Esophagus (tissue), 2 donors: ENCODE results near the gene NAXE. TPM values are rescaled to one million over a fixed set of nuclear protein-coding genes. Genes with fewer than 3 reads are reported as not detected.
"Not testable (repeated sequence)": the region's sequence is repeated elsewhere in the genome, so short reads cannot be mapped to it uniquely, and the experiment has no call there.

Experiments used
- H3K27ac ChIP-seq, 2 donors: one replicate each; pipeline ENCODE4 v1.5.1; 2013; ENCODE audit warnings: low read depth in 2 of 2, mild to moderate bottlenecking in 2 of 2, inconsistent platforms in 1 of 2, low read length in 1 of 2, moderate library complexity in 1 of 2
- H3K27me3 ChIP-seq, 2 donors: one replicate each; pipeline ENCODE4 v1.6.1; 2013; ENCODE audit warnings: low read length in 2 of 2, control low read depth in 1 of 2, mild to moderate bottlenecking in 1 of 2; ENCODE audit not compliant: insufficient read depth in 2 of 2, control insufficient read depth in 1 of 2
- H3K36me3 ChIP-seq, 2 donors: one replicate each; pipeline ENCODE4 v1.6.1; 2013; ENCODE audit warnings: low read length in 1 of 2; ENCODE audit not compliant: control insufficient read depth in 2 of 2, insufficient read depth in 2 of 2
- H3K4me1 ChIP-seq, 2 donors: one replicate each; pipeline ENCODE4 v1.6.1; 2013; ENCODE audit warnings: low read length in 1 of 2; ENCODE audit not compliant: control insufficient read depth in 2 of 2, insufficient read depth in 2 of 2
- H3K4me3 ChIP-seq, 2 donors: one replicate each; pipeline ENCODE4 v1.5.1; 2013; ENCODE audit warnings: low read length in 2 of 2, mild to moderate bottlenecking in 2 of 2, low read depth in 1 of 2, moderate library complexity in 1 of 2
- H3K9me3 ChIP-seq, 2 donors: one replicate each; pipeline ENCODE4 v1.6.1; 2013; ENCODE audit warnings: mild to moderate bottlenecking in 2 of 2, low read depth in 1 of 2, low read length in 1 of 2, moderate library complexity in 1 of 2; ENCODE audit not compliant: control insufficient read depth in 2 of 2, insufficient read depth in 1 of 2
- WGBS, 2 donors: extraction: QIAGEN DNeasy Blood & Tissue Kit; methylation state at CpG; one replicate each; pipeline ENCODE4 v1.1.7; 2013; 5-methylcytosine and 5-hydroxymethylcytosine counted together
- polyA plus RNA-seq, 2 donors: library from polyadenylated mRNA; stranded (reverse); fragments of 200-250 nt; gene quantifications; one replicate each; pipeline ENCODE4 v1.2.3, GENCODE V29; 2013
- donor health status: healthy with polysubstance abuse.
- donor health status: Bipolar disorder and iron deficiency.

Gene NAXE
- polyA plus RNA-seq, 2 donors: 29.9 to 70.9 TPM

DNA sequence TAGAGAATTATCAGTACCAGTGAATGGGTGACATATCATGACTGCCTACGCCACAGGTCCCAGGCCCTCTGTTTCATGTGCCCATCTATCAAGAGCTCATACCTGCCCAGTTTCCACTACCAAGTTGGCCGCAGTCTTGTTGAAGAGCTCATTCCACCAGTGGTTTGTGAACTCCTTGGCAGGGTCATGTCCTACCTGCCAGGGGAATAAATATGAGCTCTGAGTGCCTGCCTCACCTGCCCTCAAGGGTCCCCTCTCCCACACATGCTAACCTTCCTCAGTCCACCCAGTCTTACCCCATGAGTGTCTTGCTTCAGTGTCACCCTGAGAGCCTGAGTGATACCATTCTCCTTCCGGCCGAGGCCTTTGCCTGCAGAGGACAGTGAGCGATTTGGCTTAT, 6.5 kb downstream of the NAXE start:
- Histone ChIP-seq H3K9me3 (no peaks in the 10 kb centered on the region), H3K36me3 (peaks cover 15 to 35% of the 10 kb centered on the region in 2 donors), H3K27ac (no peak overlapping the region), H3K27me3 (no peaks in the 10 kb centered on the region), H3K4me3 (no peak overlapping the region), H3K4me1 (peaks cover 0 to 3% of the 10 kb centered on the region in 2 donors)
- 92 to 94% methylated on average over 5 of the region's 5 CpGs for WGBS, 2 donors

DNA sequence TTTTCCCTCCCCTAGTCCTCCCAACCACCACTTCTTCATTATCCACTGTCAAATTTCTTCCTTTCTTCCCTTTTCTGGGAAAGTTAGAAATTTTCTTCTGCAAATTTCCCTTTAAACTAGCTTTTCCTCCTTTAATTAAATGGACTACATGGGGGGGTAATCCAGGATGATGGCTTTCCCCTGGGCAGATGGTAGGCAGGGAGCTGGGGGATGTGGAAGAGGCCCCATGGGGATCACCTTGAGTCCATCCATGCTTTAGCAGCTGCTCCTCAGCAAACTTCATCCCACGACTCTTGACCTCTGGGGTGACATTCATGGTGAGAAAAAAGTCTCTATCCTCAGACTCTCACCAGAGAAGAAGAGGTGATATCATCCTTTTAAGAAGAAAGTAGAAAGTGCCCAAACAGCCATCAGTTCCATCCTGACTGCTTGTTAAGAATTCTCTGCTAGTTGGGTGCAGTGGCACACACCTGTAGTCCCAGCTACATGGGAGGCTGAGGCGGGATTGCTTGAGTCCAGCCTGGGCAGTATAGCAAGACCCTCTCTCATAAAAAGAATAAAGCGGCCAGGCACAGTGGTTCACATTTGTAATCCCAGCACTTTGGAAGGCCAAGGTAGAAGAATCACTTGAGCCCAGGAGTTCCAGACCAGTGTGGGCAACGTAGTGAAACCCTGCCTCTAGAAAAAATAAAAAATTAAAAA, 7.3 kb downstream of the NAXE start:
- no peak overlapping the region for H3K27ac ChIP-seq
- peaks cover 15 to 27% of the 10 kb centered on the region in 2 donors for H3K36me3 ChIP-seq
- no peaks in the 10 kb centered on the region for H3K27me3 ChIP-seq
- 88 to 91% methylated on average over 4 of the region's 4 CpGs for WGBS, 2 donors
- H3K4me1 ChIP-seq: peaks cover 0 to 3% of the 10 kb centered on the region in 2 donors
- H3K9me3 ChIP-seq: no peaks in the 10 kb centered on the region
- no peak overlapping the region for H3K4me3 ChIP-seq

DNA sequence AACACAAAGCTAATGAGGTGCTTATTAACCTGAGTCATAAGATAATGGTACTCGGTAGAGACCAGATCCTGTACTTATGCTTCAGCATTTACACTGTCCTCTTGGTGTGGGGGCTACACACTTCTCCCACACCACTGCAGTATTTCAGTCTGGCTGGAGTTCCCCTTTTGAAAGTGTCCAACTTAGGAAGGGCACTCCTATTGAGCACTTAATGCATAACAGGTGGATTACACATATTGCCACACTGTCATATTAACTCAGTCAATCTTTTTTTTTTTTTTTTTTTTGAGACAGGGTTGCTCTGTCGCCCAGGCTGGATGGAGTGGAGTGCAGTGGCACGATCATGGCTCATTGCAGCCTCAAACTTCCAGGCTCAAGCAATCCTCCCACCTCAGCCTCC, 8.2 kb downstream of the NAXE start:
- no peak overlapping the region for H3K27ac ChIP-seq
- H3K4me3 ChIP-seq: no peak overlapping the region
- WGBS, 2 donors: 43 to 65% methylated on average over 3 of the region's 3 CpGs
- H3K27me3 ChIP-seq: no peaks in the 10 kb centered on the region
- H3K36me3 ChIP-seq: peaks cover 9 to 25% of the 10 kb centered on the region in 2 donors
- peaks cover 0 to 3% of the 10 kb centered on the region in 2 donors for H3K4me1 ChIP-seq
- no peaks in the 10 kb centered on the region for H3K9me3 ChIP-seq

DNA sequence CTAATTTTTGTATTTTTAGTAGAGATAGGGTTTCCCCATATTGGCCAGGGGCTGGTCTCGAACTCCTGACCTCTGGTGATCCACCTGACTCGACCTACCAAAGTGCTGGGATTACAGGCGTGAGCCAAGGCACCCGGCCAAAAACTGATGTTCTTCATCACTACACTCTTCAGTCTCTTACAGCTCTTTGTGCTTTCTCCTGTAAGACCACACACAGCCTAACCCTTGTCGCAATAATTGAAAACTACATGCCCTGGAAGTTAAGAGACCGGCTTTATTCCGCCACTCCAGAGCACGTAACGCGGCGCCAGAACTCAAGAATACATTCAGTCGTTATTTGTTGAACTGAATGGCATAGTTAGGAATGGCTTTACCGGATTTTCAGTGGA, 9.2 kb downstream of the NAXE start:
- no peaks in the 10 kb centered on the region for H3K27me3 ChIP-seq
- H3K27ac ChIP-seq: peak overlapping the region; percentile 61 to 87
- peaks cover 7 to 17% of the 10 kb centered on the region in 2 donors for H3K36me3 ChIP-seq
- H3K4me3 ChIP-seq: peak overlapping the region; percentile 70 to 92
- WGBS, 2 donors: 0 to 1% methylated on average over 13 of the region's 13 CpGs
- peaks cover 0 to 3% of the 10 kb centered on the region in 2 donors for H3K4me1 ChIP-seq
- H3K9me3 ChIP-seq: no peaks in the 10 kb centered on the region

DNA sequence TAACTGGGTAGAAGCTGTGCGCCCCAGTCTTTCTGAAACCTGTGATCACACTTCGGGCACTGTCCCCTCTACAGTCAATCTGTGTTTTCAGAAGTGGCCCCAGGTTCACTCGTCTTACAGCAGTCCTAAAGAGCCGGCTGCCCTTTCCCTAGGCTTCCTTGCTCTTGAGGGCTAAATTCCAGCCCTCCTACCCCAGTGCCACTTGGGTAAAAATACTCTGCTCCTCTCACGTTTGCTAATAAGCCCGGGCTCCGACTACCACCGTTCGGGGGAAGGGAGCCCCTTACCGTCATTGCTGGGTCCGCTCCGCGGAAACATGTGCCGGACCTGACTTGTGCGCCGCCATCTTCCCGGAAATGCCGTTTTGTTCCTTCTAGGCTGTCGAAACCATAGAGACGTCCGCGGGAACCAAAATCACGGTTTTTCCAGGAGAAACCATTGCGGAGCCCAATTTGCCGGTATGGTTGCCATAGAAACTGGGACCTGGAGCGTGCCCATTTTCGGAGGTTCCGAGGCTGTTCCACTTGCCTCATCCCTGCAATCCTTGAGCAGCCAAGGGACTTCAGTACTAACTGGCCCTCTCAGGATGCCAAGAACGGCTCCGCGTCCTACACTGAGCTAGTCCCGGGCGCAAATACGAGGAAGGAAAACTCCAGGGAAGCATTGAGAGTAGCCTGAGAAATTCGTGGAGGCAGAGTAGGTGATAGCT, 9.7 kb downstream of the NAXE start, which contains the start of gene GPATCH4:
TSS of gene GPATCH4 (minus strand) at position 358 of the 709 bp plus-strand sequence.
- H3K9me3 ChIP-seq: no peaks in the 10 kb centered on the region
- WGBS, 2 donors: 0% methylated on average over 35 of the region's 35 CpGs
- H3K4me1 ChIP-seq: peaks cover 0 to 3% of the 10 kb centered on the region in 2 donors
- peak within 1 kb of the TSS; percentile 61 to 87 for H3K27ac ChIP-seq
- peaks cover 7 to 11% of the 10 kb centered on the region in 2 donors for H3K36me3 ChIP-seq
- no peaks in the 10 kb centered on the region for H3K27me3 ChIP-seq
- peak within 1 kb of the TSS; percentile 70 to 92 for H3K4me3 ChIP-seq

DNA sequence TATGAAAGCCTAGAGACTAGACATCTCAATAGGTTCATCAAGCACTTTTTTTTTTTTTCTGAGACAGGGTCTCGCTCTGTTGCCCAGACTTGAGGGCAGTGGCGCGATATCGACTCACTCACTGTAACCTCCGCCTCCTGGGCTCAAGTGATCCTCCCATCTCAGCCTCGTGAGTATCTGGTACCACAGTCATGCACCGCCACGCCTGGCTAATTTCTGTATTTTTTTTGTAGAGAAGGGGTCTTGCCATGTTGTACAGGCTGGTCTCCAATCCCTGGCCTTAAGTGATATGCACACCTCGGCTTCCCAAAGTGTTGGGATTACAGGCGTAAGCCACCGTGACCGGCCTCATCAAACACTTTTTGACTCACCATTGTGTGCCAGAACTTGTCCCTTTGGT, 10.3 kb downstream of the NAXE start:
- Histone ChIP-seq H3K36me3 (peaks cover 7% of the 10 kb centered on the region in 2 donors), H3K4me3 (peak overlapping the region; percentile 70 to 92), H3K27ac (peak overlapping the region; percentile 61 to 87), H3K4me1 (peaks cover 0 to 3% of the 10 kb centered on the region in 2 donors), H3K9me3 (no peaks in the 10 kb centered on the region), H3K27me3 (no peaks in the 10 kb centered on the region)
- WGBS, 2 donors: 52 to 62% methylated on average over 12 of the region's 12 CpGs

DNA sequence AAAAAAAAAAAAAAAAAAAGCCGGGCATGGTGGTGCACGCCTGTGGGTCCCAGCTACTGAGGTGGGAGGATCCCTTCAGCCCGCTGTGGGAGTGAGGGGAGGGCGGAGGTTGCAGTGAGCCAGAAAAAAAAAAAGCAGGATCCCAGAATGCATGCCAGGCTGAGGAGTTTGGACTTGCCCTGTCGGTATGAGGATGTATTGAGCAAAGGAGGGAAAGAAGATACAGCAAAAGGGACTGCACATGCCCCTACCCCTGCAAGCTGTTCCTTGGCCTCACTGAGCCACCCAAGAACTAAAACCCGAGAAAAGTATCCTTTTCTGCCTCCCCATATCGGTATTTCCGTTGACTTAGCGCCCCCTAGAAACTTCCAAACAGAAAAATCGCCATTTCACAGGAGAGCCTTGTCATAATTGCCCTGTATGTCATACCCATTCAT, 11.0 kb downstream of the NAXE start:
- no peaks in the 10 kb centered on the region for H3K27me3 ChIP-seq
- H3K36me3 ChIP-seq: peaks cover 4 to 7% of the 10 kb centered on the region in 2 donors
- peaks cover 0 to 3% of the 10 kb centered on the region in 2 donors for H3K4me1 ChIP-seq
- WGBS, 2 donors: 14 to 28% methylated on average over 9 to 10 of the region's 10 CpGs
- H3K4me3 ChIP-seq: no peak overlapping the region
- H3K27ac ChIP-seq: no peak overlapping the region
- no peaks in the 10 kb centered on the region for H3K9me3 ChIP-seq

DNA sequence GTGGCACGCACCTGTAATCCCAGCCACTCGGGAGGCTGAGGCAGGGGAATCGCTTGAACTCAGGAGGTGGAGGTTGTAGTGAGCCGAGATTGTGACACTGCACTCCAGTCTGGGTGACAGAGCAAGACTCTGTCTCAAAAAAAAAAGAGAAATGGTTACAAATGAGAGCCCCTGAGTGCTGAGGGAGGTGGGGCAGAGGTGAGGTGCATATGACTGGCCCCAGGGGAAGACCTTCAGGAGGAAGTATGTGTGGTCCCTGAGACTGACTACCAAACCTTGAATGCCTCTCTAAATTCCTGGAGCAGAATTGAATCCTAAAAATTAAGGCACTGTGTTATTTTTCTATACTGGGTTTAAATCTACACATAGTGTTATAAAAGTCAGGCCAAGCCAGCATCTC, 15.8 kb downstream of the NAXE start:
- not testable (repeated sequence) for H3K4me3 ChIP-seq, H3K27ac ChIP-seq, H3K9me3 ChIP-seq, H3K4me1 ChIP-seq, H3K27me3 ChIP-seq, H3K36me3 ChIP-seq
- WGBS, 2 donors: 81 to 86% methylated on average over 4 of the region's 4 CpGs

DNA sequence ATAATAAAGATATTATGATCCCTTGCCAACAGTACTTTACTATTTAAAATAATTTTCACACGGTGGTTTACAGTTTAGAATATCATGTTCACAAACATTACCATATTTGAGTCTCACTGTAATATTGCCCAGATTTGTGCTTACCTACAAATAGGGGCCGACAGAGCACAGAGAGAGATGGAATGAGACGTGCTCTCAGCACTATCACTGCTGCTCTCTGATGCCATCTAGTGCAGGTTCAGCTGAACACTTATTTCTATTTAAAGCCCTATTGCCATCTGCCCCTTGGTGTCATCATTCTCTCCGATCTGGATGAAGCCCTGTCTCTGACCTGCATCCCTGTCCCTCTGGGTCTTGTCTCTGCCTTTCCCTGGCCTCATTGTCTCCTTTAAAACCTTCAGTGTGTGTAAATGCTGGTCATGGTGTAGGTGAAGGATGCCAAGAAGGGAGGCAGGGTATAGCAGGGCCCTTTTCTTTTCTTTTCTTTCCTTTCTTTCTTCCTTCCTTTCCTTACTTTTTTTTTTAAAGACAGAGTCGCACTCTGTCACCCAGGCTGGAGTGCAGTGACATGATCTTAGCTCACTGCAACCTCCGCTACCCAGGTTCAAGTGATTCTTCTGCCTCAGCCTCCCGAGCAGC, 16.6 kb downstream of the NAXE start:
- Histone ChIP-seq H3K4me1 (no peaks in the 10 kb centered on the region), H3K4me3 (no peak overlapping the region), H3K27me3 (no peaks in the 10 kb centered on the region), H3K27ac (no peak overlapping the region), H3K9me3 (no peaks in the 10 kb centered on the region), H3K36me3 (no peaks in the 10 kb centered on the region)
- WGBS, 2 donors: 28 to 29% methylated on average over 7 of the region's 7 CpGs
